Hepatocyte (in vitro differentiated cells): Measurements from ENCODE around the gene PYGL.

Experiments
- EZH2 ChIP-seq: fragments of 200-600 bp; sonication (generic); IDR thresholded peaks from 2 replicates; pipeline ENCODE4 v1.6.1; 2016; ENCODE audit warnings: antibody characterized with exemption, mild to moderate bottlenecking, borderline replicate concordance
- TF ChIP-seq, protein P1 (sequence below): fragments of 200-600 bp; sonication (generic); IDR thresholded peaks from 2 replicates; pipeline ENCODE4 v1.5.1; 2016; ENCODE audit warnings: antibody characterized with exemption, mild to moderate bottlenecking; ENCODE audit not compliant: poor library complexity

DNA sequence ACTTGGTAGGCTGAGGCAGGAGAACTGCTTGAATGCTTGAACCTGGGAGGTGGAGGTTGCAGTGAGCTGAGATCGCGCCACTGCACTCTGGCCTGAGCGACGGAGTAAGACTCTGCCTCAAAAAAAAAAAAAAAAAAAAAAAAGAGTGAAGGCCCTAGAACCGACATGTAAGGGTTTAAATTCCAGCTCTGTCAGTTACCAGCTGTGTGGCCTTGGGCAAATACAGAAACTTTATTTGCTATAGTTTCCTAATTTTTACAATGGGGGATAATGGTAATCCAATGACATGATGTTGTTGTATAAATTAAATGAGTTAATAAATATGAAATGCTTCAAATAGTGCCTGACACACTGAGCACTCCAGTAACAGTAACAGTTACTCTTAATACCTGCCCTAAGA is 19.6 kb upstream of the PYGL start:
- TF ChIP-seq, protein P1, sequence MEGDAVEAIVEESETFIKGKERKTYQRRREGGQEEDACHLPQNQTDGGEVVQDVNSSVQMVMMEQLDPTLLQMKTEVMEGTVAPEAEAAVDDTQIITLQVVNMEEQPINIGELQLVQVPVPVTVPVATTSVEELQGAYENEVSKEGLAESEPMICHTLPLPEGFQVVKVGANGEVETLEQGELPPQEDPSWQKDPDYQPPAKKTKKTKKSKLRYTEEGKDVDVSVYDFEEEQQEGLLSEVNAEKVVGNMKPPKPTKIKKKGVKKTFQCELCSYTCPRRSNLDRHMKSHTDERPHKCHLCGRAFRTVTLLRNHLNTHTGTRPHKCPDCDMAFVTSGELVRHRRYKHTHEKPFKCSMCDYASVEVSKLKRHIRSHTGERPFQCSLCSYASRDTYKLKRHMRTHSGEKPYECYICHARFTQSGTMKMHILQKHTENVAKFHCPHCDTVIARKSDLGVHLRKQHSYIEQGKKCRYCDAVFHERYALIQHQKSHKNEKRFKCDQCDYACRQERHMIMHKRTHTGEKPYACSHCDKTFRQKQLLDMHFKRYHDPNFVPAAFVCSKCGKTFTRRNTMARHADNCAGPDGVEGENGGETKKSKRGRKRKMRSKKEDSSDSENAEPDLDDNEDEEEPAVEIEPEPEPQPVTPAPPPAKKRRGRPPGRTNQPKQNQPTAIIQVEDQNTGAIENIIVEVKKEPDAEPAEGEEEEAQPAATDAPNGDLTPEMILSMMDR = no peak
- TF ChIP-seq EZH2 = no peak
